Endothelial cell of umbilical vein (primary cell): ENCODE measurements around the gene CAMTA1.

Source experiments
- CTCF ChIP-seq, 2 donors: IDR thresholded peaks; 1 replicate in 1 of 2; 2 replicates in 1 of 2; pipeline ENCODE4 v1.5.1; 2011; ENCODE audit warnings: low read length in 2 of 2, mild to moderate bottlenecking in 2 of 2, moderate library complexity in 2 of 2, control low read depth in 1 of 2, inconsistent platforms in 1 of 2, low read depth in 1 of 2; ENCODE audit not compliant: insufficient read depth in 1 of 2; ENCODE audit errors: extremely low read depth in 1 of 2
- EZH2 ChIP-seq: IDR thresholded peaks from 2 replicates; pipeline ENCODE4 v1.6.1; 2012; ENCODE audit warnings: borderline replicate concordance, low read depth, mild to moderate bottlenecking, moderate library complexity, low read length, inconsistent platforms; ENCODE audit not compliant: severe bottlenecking
- MAX ChIP-seq: IDR thresholded peaks from 2 replicates; pipeline ENCODE4 v1.6.1; 2011; ENCODE audit not compliant: insufficient read depth, insufficient read length
- POLR2A ChIP-seq: IDR thresholded peaks from 2 replicates; pipeline ENCODE4 v1.6.1; 2012; ENCODE audit warnings: low read depth, mild to moderate bottlenecking, control low read depth, low read length

- TF ChIP-seq CTCF (IDR thresholded peaks at IDR 0.05; ENCODE audit: extremely low read depth in 1 of 2, insufficient read depth in 1 of 2, low read depth in 1 of 2, low read length in 2 of 2) (no peak), MAX (no peak), EZH2 (no peak), POLR2A (no peak)
These were observed 614.4 kb downstream of the CAMTA1 start for GRCh38 chr1:7399514-7400125.
